GM21723 (cell line): ENCODE data around the gene E2F1.
A peak's percentile ranks its signal among the peaks of the same experiment; 100 is the strongest.

Experiments
- ATAC-seq: cut with Tn5 transposase; IDR thresholded peaks from one replicate; pipeline ENCODE4 v1.9.1; 2021; ENCODE audit warnings: mild to moderate bottlenecking, moderate library complexity; ENCODE audit not compliant: unreplicated experiment

E2F1 gene

DNA sequence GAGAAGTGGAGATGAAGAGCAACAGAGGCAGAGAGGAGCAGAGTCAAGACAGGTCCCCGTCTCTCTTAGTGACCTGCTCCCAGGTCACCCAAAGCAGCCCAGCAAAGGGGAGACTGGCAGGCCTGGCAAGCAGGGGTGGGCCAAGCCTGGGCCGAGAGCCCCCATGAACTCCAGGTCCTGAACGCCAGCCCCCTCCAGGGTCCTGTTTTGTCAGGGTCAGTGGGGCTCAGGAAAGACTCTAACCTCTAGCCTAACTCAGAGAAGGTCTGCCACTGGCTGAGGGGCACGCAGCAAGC lies 13.1 kb downstream of the E2F1 start:
- no peak for ATAC-seq

- no peak for ATAC-seq
These were observed 13.6 kb downstream of the E2F1 start for GRCh38 chr20:33672426-33673113.

GRCh38 chr20:33671573-33672288 lies 14.5 kb downstream of the E2F1 start:
- ATAC-seq = no peak

DNA sequence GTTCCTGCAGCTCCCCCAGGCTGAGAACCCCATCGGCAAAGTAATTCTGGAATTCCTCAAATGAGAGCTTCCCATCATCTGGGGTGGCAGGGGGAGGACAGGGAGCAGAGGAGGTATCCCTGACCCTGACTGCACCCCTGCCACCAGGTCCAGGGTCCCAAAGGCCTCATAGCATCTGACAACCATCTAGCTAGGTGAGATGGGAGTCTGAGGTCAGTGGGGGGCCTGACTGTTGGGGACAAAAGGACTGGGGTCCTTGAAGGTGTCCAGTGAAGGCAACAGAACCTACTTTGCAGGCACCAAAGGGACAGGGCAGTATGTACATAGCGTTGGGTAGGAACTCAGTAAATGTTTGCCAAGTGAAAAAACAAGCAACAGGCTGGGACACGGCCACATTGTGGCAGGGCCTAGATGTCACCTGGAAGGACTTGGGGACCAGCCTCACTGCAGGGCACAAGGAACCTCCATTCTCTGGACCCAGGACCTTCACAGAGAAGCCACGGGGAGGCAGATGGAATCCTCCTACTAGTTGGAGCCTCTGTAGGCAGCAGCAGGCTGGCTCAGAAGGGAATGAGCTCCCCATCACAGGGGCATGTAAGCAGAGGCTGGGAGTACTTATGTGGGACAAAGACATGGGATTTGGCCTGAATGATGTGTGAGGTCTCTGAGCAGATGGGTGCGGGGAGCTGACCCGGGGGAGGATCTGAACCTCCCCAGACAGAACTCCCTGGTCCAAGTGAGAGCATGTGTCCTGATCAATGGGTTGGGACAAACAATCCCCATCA lies 15.3 kb downstream of the E2F1 start:
- ATAC-seq = no peak

GRCh38 chr20:33669873-33670640 lies 16.1 kb downstream of the E2F1 start:
- ATAC-seq = no peak

DNA sequence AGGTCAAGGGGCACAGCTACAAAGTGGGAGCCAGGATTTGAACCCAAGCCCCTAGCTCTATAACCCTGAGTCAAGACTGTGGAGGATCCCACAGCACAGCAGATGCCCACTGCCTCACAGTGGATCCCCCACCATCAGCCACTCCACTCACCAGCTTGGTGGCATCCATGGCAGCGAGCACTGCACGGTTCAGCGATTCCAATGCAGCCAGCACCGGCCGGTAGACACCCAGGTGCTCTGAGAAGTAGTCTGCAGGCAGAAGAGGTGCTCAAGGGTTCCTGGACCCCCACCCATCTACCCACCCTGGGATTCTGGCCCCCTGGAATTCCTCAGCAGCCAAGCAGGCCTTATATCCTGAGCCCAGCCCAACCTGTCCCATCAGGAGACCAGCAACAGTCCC lies 17.0 kb downstream of the E2F1 start:
- no peak for ATAC-seq

DNA sequence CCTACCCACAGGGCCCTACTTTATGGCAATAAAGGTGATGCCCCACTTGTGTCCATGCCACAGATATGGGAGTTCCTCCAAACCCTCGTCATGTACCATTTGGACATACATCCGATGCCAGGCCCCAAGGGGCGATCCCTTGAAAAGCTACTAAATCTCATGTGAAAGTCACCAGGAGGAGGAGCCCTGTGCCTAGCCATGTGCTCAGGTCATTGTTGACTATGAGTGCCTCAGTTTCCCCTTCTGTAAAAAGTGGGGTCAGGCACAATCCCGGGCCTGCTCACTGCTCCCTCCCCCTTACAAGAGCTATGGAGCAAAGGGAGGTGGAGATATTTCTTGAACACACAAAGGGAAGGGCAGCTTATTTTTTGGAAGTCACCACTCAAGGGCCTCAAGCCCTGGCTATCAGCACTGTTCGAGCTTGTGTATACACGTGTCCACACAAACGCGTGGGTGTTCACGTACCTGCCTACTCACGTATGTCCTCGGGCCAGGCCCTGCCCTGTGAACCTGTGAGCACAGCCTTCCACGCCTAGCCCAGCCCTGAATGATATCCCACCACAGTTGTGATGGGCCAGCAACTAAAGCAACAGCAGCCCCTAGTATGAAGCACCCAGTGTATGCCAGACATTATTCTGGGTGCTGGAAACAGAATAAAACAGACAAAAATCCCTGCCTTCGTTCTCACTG lies 17.6 kb downstream of the E2F1 start:
- ATAC-seq = no peak

- peak; percentile 38 for ATAC-seq
These were observed 18.3 kb downstream of the E2F1 start for GRCh38 chr20:33667676-33668465.

DNA sequence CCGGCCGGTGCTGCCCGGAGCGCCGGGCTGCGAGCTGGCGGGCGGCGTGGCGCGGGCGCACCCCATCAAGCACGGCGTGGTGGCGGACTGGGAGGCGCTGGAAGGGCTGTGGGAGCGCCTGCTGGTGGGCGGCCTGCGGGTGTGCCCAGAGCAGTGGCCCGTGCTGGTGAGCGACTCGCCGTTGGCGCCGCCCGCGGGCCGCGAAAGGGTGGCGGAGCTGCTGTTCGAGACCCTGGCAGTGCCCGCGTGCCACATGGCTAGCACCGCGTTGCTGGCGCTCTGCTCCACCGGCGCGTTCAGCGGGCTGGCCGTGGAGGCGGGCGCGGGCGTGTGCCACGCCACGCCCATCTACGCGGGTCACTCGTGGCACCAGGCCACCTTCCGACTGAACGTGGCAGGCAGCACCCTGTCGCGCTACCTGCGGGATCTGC lies 18.9 kb downstream of the E2F1 start:
- no peak for ATAC-seq

DNA sequence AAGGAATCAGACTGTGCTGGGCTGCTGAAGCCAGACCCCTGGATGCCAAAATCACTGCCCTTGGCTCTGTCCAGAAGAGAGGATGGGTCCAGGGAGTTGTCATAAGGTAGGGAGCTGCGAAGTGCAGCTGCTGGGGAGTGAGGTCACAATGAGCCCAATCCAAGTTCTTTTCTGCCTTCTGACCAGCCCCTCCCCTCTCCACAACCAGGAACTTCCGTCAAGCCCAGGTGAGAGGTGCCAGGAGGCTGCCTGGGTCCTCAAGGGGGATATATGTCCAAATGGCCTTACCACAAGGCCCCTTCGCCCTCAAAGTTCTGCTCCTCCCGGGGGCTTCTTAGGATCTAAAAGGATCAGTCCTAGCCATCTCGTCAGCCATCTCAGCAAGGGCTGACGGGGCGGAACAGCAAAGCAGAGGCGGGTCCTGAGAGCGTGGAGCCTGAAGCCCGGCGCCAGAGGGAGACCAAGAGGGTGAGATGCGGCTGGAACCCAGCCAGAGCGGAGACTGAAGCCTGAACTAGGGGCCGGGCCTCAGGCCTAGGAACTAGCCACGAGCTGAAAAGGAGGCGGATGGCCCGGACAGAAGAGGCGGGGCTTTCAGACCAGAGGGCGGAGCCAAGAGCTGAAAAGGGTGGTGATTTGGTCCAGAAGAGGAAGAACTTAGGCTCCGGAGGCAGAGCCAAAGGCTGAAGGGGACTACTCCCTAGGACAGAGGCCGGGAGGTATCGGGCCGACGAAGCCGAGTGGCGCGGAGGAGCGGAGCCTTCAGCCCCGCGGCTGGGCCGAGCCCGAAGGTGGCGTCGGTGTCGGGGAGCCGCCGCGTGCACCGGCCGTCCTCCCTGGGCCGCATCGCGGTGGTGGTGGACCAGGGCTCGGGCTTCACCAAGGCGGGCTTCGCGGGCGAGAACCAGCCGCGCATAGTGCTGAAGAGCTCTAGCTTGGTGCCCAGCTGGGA lies 19.6 kb downstream of the E2F1 start, which contains the start of gene ACTL10:
ACTL10 (plus strand) TSS at position 651 of the 952 bp plus-strand sequence. CDS start 555 bp downstream, outside the sequence.
- ATAC-seq = peak; percentile 64

GRCh38 chr20:33664762-33665144 lies 21.4 kb downstream of the E2F1 start:
- ATAC-seq = no peak

DNA sequence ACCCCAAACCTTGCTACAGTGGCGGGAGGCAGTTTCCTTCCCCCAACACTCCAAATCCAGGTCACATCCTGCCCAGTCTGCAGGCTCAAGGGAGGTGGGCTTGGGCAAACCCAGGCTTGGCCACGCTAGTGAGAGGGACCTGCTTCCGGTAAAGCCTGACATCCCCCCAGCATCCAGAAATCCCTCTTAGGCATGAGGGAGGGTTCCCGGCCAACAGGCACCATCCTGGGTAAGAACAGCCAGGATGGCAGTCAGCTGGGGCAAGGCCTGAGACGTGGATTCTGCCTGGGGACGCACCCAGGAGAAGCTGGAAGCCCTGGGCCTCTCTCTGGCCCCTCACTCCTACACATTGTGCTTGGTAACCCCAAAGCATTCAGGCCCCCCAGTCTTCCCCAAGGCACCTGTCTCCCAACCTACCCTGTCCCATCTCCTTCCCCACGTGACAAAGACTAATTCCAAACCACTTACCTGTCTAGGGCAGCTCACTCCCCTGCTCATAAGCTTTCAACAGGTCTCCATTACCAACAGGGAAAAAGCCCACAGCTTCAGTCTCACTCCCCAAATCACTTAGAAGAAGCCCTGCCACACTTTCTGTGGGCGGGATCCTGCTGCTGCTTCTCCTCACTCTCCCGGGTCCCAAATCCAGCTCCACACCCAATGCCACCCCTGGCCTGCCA lies 22.0 kb downstream of the E2F1 start:
- ATAC-seq = no peak

DNA sequence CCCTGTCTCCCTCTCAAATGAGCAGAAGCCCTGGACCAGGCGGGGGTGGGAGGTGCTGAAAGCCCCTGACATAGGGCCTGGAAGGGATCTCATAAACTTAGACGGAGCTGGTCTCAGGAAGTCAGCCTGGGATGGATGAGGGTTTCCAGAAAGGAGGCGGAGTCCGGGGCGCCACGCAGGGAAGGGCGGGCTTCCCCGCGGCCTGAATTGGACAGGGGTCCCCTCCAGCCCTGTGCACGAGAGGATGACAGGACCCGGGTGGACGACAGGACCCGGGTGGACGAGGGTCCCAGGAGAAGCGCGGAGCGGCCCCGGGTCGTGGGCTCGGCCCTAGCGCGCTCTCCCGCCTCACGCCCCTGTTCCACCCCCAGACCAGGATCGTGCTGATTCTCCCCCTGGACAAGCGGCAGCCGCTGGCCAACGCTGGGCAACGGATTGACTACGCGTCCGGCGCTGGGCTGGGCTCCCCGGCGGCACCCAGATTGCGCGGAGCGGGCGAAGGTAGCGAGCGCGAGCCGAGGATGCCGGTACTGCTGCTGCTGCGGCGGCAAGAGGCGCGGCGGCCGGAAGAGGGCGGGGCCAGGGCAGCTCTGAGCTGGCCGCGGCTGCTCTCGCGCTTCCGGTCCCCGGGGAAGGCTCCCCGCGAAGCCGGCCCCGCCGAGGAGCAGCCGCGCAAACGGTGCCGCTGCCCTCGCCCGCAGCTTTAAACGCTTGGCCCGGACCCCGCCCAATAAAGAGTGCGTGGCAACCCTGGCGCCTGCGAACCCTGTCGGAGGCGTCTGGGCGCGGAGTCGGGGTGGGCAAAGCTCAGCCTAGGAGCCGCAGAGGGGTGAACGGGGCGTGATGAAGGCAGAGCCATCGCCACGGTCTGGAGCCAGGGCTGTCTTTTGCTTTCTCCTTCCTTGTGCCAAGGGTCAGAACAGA lies 22.8 kb downstream of the E2F1 start:
- ATAC-seq = peak; percentile 46

- ATAC-seq = no peak
These were observed 24.0 kb downstream of the E2F1 start, which contains the start of gene C20orf144 for GRCh38 chr20:33662172-33662571. Gene C20orf144, plus strand, starts transcription at chr20:33662327. Its CDS starts 19 bp downstream, at chr20:33662346.

DNA sequence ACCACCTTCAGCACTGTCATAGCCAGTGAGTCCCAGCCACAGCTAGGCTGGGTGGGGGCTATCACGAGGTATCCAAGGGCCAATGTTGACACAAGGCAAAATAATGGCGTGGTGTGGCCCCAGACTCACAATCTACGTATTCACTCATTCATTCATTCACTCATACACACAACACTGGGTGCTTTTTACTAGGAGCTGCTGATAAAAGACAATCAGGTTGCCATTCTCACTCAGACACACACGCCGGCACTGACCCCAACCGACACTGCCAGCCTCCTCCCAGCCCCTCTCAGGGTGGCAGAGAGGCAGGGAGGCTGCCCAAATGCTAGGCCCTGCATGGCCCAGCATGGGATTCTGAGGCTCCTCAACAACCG lies 25.5 kb downstream of the E2F1 start:
- ATAC-seq = no peak

GRCh38 chr20:33660035-33660684 lies 26.0 kb downstream of the E2F1 start:
- ATAC-seq = no peak
